DMS53 treated with DMSO at 0.1 percent for 48 hours (cell line): Measurements from ENCODE around the gene POLG2.
A peak's percentile ranks its signal among the peaks of the same experiment; 100 is the strongest.
"Not testable (repeated sequence)": the region's sequence is repeated elsewhere in the genome, so short reads cannot be mapped to it uniquely, and the experiment has no call there.

Experiments
- DNase-seq: peaks from one replicate; lab custom pipeline; 2025; ENCODE audit not compliant: unreplicated experiment; lab: John Stamatoyannopoulos, UW

The POLG2 gene

DNA sequence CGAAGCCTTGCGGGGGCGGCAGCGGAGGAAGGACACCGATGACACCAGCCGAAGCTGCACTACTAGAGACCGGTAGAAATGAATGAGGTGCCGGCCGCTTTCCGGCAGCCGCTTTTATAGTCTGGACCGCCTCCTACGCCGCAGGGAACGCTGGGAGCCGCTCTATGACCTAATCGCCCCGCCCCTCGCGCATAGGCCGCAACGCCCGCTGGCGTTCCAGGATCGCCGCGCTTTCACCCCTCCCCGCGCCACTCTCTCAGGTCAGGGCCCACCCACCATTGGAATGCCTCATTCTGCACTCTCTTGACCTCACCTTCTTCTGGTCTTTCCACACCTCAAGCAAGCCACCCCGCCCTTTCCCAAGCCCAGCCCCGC lies 9.3 kb upstream of the POLG2 start, which contains the start of gene DDX5:
TSS of gene DDX5 (minus strand) at position 89 of the 375 bp plus-strand sequence. CDS start 170 bp downstream, outside the sequence.
- peak; percentile 88 for DNase-seq

DNA sequence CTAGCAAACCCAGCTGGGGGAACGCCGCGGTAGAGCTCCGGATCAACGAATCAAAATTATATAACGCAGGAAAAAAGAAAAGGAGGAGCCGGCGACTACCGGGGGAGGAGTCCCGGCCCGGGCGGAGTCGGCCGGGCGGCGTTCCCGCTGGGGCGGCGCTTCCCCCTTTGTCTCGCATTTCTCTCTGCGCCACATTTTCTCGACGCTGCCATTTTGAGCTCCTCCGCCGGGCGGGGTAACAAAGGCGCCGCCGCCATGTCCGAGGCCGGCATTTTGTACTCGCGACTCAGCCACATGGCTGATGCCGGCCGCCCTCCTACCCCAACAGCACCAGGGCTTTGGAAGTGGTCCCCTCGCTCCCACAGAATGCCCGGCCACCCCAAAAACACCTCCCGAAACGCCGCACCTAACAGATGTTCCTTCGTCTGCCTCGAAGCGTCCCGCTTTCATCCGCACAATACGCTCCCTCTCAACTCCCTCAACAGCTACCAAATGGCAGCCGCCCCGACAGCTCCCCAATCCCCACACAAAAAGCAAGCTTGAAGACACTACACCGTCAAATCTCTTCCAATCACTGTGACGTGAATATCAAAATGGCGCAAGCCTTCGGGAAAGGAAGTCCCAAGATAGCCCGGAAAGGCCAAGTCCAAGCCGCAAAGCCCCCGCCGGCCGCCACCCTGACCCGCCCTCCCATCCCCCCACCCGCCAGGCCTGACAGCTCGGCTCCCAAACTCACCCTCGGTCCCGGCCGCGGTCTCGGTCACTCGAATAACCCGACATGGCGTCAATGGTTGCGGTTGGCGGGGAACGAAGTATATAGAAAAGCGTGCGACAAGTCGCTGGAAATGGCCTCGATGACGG lies 8.7 kb upstream of the POLG2 start:
- peak; percentile 52 for DNase-seq

DNA sequence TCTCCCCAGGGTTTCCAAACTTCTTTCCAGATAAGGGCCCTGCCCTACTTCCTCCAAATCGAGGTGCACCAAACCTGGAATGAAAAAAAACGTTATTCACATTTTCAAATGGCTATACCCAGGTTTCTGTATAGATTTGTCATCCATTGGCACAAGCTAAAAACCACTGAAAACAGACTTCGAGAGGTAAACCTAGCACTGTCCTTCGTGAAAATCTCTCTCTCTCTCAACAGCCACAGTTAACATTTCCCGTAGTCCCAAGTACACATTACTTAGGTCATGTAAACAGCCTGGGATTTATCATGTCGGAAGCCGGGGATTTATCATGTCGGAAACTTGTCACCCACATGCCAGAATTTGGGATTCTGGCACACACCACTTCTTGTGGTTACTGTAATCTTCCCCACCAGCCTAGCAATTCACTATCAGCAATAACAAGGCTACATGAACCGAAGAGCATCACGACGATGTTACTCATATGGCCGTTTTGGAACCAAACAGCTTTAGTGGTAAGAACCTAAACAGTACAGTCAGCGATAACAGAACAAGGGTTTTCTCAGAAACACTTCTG lies 8.0 kb upstream of the POLG2 start:
- DNase-seq: no peak

DNA sequence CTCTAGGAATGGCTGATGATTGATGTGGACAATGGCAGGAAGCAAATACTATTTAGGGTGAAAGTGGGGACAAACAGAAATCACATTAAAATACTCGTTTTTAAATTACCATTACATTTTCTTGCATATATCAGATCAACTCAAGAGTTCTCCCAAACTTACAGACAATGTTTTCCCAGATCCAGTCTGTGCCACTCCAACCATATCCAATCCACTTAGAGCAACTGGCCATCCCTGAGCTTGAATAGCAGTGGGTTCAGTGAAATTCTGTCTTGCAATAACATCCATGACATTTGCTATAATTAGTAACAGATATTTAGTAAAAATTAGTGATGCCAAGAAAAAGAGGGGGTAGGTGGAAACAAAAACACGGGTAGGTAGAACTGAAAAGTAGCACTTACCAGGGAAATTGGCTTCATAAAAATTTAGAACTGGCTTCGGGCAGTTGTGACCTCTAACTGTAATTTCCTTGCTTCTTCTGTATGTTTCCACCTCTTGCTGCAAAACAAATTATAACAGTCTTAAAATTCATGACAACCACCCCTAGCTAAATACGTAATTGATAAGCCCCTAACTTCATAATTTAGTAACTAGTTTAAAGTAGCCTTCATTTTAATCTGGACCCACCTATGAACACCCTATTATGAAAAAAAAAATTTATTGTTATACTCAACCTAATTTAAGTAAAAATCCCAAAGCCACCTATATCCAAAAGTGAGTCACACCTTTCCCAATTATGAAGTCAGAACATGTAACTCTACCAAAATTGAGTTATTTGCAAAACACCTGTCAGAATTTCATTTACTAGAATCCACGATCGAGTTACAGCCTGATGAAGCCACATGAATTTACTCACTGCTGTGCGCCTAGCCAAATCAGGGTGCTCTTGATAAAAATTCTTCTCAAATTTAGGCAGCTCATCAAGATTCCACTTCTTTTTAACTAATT lies 7.2 kb upstream of the POLG2 start:
- DNase-seq: no peak

DNA sequence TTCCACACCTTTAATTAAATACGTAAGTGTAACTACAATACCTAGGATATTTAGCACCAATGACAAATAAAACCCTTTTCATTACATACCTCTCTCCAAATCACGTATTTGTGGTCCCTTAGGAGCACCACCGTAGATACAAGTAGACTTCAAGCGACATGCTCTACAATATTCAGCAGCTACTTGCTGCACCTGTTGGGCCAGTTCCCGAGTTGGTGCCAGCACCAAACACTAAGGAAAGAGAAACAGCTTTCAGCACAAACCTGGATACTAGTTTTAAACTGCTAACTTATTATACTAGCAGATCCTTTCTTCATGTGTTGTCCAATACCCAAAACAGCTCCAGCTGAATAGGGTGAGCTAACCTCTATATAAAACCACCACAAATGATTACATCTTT lies 6.5 kb upstream of the POLG2 start:
- no peak for DNase-seq

DNA sequence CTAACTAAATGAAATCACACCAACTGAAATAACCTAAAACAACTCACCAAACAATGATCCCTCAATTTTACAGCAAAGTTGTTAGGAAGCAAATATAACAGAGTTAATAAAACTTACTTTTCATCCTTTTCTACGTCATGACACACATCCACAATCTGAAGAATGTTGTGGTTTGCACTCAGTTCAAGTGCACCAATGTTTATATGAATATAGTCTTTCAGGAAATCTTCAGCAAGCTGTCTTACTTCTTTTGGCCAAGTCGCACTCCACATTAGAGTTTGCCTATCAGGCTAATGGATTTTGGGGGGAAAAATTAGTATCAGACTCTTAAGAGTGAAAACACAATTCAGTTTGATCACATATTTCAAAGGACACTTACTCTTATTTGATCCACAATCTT lies 6.0 kb upstream of the POLG2 start:
- DNase-seq: no peak

DNA sequence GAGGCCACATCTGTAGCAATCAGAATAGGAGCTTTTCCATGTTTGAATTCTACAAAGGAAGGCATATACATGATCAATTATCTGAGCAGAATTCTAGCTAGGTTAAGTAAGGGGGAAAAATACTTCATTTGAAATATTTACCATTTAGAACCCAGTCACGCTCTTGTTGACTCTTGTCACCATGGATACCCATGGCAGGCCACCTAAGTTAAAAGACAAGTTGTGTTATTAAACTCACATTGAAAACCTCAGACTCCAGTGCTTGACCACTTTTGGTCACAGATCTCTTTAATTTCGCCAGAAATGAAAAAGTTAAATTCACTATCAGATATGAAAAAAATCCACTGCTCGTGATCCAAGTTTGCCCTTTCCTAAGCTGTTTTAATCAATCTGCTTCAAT lies 5.2 kb upstream of the POLG2 start:
- DNase-seq: no peak

DNA sequence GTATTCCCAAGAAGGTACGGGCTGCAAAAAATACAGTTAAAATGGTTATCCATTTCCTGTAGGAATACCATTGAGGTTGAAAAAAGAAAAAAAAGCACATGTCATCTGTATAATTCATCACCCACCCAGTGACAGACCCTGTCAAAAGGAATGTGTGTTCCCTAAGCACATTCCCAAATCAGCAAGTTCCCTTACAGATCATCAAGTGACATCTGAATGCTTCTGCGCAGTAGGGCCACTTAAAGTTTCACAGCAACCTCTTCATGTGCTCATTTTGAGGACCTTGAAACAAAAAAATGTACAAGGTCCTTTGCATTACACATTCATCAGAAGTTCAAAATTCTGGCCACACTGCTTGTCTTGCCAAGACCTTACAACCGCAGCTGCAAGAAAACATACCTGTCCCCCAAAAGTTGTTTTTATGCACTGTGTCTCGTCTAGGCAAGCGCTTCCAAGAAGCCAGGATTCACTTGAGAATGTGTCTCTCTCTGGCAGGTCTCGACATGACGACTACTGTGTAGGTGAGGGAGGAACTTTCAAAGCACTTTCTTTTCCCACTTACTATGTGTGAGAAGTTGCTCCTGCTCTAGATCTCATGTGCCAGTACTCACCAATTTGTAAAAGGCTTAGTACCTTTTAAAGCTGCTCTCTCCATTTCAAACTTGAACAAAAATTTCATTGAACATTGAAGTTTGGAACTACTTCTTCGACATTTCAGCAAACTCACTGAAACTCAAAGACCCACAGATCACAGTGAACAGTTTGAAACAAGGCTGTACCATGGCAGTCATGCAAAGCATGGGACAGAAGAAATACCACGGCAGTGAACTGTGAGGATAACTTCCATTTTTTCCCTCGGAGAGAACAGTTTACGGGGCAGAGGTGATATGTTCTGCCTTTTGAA lies 4.3 kb upstream of the POLG2 start:
- no peak for DNase-seq

DNA sequence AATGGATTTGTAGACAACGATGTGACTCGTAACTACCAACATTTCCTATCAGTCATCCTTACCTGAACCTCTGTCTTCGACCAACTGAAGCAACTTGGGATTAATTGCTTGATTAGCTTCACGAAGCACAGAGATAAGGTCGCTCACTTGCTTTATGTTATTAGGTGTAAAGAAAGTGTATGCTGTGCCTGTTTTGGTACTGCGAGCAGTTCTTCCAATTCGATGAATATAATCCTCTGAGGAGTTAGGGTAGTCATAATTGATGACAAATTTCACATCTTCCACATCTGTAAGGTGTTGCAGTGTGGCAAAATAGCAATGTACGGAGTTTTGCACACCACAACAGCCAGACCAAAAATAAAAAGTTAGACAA lies 3.6 kb upstream of the POLG2 start:
- DNase-seq: no peak

DNA sequence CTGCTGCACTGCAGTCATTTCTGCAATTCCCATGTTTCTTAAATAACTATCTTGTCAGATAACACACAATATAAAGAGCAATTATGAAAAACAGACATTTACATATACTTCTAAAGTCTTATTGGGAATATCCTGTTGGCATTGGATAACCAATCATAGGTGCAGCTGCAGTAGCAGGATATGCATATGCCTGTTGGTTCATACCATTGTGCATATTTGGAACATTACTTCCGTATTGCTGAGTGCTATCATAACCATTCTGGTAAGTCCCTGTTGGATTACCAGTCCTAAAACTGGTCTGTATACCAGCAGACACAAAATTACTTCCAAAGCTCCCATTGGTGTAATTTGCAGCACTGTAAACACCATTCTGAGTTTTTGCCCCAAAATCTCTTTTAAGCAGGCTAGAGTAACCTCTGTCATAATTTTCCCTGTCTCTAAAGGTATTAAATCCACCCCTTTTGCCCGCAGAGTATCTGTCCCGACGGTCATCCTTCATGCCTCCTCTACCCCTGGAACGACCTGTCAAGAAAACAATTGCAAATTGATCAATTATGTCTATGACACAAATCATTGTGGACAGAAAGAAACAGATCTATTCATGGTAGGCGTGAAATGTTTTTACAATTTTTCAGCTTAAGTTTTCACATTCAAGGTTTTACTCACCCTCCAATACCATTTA lies 3.1 kb upstream of the POLG2 start:
- no peak for DNase-seq

DNA sequence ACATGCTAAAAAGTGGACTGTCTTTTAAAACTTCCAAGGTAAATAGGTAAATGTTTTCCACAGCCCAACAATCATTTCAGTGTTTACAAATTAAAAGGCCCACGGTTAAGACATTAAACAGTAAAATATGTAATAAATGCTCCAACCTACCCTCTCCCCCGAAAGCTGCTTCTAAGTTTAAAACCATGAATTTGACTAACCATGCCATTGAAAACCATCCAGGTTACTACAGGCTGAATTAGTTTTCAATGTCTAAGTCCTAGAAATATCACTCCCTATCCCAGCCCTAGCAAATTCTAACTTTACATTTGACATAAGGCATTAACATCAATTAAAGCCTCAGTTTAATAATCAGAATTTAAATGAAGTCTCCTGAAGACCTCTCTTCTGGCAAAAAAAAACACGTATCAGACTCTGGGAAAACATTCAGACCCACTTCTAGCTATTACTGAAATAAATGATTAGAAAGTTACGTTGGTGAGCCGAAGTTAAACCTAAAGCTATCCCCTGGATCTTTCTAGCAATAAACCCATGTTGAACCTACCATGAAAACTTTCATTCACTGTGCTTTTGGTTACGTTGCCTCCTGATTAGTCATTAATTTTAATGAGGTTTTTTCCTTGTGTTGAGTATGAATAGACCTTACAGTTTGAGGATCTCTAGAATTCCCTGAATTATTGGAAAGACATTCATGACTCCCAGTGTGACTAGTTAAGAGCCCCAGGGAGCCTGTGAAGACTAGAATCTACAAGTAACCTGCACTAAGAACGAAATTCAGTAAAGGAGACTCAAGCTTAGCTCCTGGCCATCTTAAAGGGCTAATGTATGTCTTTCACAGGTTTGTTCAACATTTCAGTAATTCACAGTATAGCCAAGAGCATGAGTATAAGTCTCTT lies 1.7 kb upstream of the POLG2 start:
- no peak for DNase-seq

DNA sequence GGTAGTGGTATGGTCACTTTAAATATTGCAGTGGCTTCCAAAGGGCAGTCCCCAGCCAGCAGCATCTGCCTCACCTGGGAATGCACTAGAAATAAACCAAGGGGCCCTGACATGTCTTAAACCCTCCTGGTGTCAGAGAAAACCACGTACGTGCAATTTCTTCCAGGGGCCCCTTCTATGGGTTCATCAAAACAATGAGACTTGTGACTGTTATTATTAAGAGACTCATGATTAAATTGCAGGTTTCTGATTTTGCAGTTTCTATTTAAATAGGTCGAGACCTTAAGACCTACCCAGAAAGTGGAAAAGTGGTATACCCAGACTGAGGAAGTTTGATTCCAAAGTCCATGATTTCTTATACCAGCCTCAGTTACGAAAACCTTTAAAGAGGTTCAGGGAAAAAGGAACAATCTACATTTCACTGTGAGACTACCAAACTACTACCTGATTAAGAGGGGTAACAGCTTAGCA lies 746 bp upstream of the POLG2 start:
- no peak for DNase-seq

DNA sequence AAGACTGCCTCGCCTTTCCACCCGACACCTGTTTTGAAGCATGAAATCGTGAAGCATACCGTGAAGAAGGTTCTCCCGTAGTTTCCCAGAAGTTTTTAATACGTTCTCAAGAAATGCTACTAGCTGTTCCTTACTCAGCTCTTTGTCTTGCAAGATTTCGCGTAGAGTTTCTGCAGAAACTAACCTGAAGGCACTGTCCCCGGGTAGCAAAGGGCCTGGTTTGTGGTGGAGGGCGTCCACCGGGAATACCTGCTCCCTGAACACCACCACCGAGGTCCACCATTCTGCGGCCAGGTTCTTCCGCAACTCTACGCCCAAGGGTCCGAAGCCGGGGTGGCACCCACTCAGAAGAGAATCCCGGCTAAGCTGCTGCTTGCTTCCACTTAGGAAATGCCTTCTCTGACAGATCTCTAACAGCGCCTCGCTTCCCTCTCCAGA lies 487 bp downstream of the POLG2 start:
- no peak for DNase-seq

DNA sequence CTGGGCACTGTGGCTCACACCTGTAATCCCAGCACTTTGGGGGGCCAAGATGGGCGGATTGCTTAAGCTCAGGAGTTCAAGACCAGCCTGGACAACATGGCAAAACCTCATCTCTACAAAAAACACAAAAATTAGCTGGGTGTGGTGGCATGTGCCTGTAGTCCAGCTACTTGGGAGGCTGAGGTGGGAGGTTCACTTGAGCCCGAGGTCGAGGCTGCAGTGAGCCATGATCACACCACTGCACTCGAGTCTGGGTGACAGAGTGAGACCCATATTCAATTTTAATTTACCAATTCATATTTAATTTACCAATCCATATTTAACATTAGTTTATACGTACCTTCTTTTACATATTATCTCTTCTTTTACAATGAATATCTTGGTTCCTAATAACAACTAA lies 1.6 kb downstream of the POLG2 start:
- DNase-seq: not testable (repeated sequence)

DNA sequence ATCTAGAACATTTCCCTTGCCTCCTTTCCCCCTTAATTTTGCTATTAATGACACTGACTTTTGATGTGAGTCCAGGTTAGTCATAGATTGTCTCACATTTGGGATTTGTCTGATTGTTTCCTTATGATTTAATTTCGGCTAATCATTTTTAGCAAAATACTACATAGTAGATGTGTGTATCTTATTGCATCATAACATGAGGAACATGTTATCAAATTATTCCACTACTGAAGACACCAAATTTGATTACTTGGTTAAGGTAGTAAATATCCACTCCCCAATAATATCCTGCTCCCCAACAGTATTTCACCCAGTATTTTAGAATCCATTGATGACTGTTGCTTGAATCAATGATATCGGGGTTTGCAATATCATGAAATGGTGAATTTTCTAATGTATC lies 2.7 kb downstream of the POLG2 start:
- no peak for DNase-seq

DNA sequence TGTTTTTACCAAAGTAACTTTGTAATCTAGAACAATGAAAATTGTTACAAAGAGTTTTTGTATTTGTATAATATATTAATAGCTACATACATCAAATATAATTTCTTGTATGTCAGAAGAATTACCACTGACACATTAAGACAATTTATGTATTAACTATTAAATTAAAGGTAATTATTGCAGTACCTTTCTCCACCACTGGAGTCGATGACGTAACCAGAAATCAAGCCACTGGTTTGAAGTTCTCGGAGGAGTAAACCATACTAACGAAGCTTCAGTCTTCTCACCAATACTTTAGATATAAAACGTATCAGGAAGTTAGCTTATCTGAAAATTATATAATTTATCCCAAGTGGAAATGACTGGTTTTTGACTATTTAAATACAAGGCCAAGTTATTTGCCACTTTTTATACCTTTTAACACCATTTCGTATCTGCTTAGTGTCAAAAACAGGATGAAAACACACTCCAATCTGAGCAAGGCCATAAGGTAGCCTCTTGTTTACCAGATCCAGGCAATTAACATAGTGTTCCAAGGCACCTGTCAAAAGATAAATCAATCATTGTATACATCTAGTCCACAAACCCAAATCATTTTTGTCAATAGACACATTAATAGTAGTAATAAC lies 4.3 kb downstream of the POLG2 start:
- DNase-seq: no peak

DNA sequence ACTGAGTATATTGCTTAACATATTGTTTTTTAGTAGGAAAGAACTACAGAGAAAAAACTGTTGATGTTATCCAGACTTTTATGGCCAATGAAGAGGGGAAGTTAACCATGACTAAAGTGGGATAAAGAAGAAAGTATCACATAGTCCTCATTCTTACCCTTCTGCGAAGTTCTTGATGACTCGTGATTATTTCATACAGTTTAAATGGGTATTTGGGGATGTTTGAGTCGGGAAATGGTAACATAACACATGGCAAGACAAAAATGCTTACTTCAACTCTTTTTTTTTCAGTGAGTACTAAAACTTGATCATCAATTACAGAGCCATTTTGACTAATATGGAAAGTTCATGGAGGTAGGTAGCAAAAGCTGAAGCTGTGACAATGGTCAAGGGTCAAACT lies 4.9 kb downstream of the POLG2 start:
- no peak for DNase-seq
